WTC11 (cell line): ENCODE results near the gene AKAP14.

ENCODE experiments used
- ATF1 ChIP-seq: sonication (generic); formaldehyde crosslinking; IDR thresholded peaks from 2 replicates; pipeline ENCODE4 v1.8.1; 2023; ENCODE audit warnings: mild to moderate bottlenecking, moderate library complexity, missing genetic modification reagents
- CREM ChIP-seq: sonication (generic); formaldehyde crosslinking; IDR thresholded peaks from 2 replicates; pipeline ENCODE4 v1.8.1; 2022; ENCODE audit warnings: mild to moderate bottlenecking, missing genetic modification reagents, moderate library complexity
- ESRRA ChIP-seq: sonication (generic); formaldehyde crosslinking; IDR thresholded peaks from 2 replicates; pipeline ENCODE4 v1.8.1; 2022; ENCODE audit warnings: mild to moderate bottlenecking, missing genetic modification reagents, borderline replicate concordance
- KAT7 ChIP-seq: sonication (generic); formaldehyde crosslinking; IDR thresholded peaks from 2 replicates; pipeline ENCODE4 v1.8.1; 2023; ENCODE audit warnings: missing genetic modification reagents, mild to moderate bottlenecking, borderline replicate concordance
- MXD4 ChIP-seq: fragments of 250-450 bp; sonication (Bioruptor Pico); IDR thresholded peaks from 2 replicates; pipeline ENCODE4 v1.8.0; 2021; ENCODE audit warnings: mild to moderate bottlenecking, moderate library complexity, borderline replicate concordance
- SP1 ChIP-seq: sonication (generic); formaldehyde crosslinking; conservative IDR thresholded peaks from 2 replicates; pipeline ENCODE4 v1.8.1; 2022; ENCODE audit warnings: missing genetic modification reagents
- TCF7 ChIP-seq: sonication (generic); formaldehyde crosslinking; IDR thresholded peaks from 2 replicates; pipeline ENCODE4 v1.8.0; 2022; ENCODE audit warnings: mild to moderate bottlenecking, low read depth, missing genetic modification reagents, moderate library complexity
- TEAD4 ChIP-seq: sonication (generic); formaldehyde crosslinking; IDR thresholded peaks from 2 replicates; pipeline ENCODE4 v1.8.0; 2022; ENCODE audit warnings: mild to moderate bottlenecking, missing genetic modification reagents
- ZBTB21 ChIP-seq: sonication (generic); formaldehyde crosslinking; IDR thresholded peaks from 2 replicates; pipeline ENCODE4 v1.8.1; 2023; ENCODE audit warnings: mild to moderate bottlenecking, missing genetic modification reagents, borderline replicate concordance
- ZNF138 ChIP-seq: sonication (generic); formaldehyde crosslinking; conservative IDR thresholded peaks from 2 replicates; pipeline ENCODE4 v1.8.1; 2022; ENCODE audit warnings: mild to moderate bottlenecking, moderate library complexity, missing genetic modification reagents
- TF ChIP-seq, protein P1 (sequence below): fragments of 200-600 bp; IDR thresholded peaks from 2 replicates; pipeline ENCODE4 v1.8.0; 2022; ENCODE audit warnings: antibody characterized with exemption
- TF ChIP-seq, protein P2 (sequence below): sonication (generic); formaldehyde crosslinking; IDR thresholded peaks from 2 replicates; pipeline ENCODE4 v1.8.1; 2022; ENCODE audit warnings: missing genetic modification reagents, borderline replicate concordance
- TF ChIP-seq, protein P3 (sequence below): sonication (generic); formaldehyde crosslinking; IDR thresholded peaks from 2 replicates; pipeline ENCODE4 v1.8.1; 2023; ENCODE audit warnings: mild to moderate bottlenecking, missing genetic modification reagents, borderline replicate concordance
- TF ChIP-seq, protein P4 (sequence below): sonication (generic); formaldehyde crosslinking; IDR thresholded peaks from 2 replicates; pipeline ENCODE4 v1.8.0; 2022; ENCODE audit warnings: mild to moderate bottlenecking, missing genetic modification reagents

DNA sequence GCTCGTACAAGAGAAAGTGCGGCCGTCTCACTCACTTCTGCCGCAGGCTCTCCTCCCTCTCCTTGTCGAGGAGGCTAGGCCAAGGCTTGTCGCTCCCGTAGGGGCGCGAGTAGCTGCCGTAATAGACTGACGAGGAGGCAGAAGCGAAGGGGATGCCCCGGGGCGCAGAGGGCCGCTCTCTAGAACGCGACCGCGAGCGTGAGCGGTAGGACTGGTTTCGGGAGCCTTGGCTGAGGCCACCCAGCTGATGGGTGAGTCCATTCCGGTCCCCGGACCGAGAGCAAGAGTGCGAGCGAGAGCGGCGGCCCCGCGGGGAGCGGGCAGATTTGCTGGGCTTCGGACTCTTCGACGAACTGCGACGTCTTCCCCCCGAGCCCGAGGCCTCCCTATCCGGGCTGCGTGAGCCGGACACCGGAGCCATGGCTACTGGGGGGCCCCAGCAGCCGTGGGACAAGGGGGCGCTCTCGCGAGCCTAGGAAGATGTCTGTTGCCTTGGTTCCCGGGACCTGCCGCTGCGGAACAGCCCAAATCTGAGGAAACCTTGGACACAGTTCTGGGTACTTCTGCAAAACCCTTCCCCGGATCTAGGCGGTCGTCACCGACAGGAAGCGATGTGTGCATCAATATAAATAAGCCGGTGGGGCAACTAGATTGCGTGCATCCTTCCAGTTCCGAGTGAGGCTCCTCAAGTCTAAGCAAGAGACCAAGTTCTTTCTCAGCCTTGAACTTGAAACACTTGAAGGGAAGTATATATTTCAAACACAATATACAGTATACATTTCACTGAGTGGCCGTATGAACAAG lies 47.7 kb downstream of the AKAP14 start, which contains the start of gene NKAP:
- TF ChIP-seq ZBTB21 (CRISPR knock-in tag) (no peak), TEAD4 (no peak), TCF7 (no peak), MXD4 (CRISPR knock-in tag) (no peak), ATF1 (CRISPR knock-in tag) (no peak), CREM (CRISPR knock-in tag) (no peak), ESRRA (no peak), SP1 (CRISPR knock-in tag) (peak; percentile 45), ZNF138 (no peak), KAT7 (CRISPR knock-in tag) (no peak)
- TF ChIP-seq, protein P1, sequence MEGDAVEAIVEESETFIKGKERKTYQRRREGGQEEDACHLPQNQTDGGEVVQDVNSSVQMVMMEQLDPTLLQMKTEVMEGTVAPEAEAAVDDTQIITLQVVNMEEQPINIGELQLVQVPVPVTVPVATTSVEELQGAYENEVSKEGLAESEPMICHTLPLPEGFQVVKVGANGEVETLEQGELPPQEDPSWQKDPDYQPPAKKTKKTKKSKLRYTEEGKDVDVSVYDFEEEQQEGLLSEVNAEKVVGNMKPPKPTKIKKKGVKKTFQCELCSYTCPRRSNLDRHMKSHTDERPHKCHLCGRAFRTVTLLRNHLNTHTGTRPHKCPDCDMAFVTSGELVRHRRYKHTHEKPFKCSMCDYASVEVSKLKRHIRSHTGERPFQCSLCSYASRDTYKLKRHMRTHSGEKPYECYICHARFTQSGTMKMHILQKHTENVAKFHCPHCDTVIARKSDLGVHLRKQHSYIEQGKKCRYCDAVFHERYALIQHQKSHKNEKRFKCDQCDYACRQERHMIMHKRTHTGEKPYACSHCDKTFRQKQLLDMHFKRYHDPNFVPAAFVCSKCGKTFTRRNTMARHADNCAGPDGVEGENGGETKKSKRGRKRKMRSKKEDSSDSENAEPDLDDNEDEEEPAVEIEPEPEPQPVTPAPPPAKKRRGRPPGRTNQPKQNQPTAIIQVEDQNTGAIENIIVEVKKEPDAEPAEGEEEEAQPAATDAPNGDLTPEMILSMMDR, result no peak
- TF ChIP-seq, protein P2, sequence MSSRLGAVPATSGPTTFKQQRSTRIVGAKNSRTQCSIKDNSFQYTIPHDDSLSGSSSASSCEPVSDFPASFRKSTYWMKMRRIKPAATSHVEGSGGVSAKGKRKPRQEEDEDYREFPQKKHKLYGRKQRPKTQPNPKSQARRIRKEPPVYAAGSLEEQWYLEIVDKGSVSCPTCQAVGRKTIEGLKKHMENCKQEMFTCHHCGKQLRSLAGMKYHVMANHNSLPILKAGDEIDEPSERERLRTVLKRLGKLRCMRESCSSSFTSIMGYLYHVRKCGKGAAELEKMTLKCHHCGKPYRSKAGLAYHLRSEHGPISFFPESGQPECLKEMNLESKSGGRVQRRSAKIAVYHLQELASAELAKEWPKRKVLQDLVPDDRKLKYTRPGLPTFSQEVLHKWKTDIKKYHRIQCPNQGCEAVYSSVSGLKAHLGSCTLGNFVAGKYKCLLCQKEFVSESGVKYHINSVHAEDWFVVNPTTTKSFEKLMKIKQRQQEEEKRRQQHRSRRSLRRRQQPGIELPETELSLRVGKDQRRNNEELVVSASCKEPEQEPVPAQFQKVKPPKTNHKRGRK (CRISPR knock-in tag), result no peak
- TF ChIP-seq, protein P3, sequence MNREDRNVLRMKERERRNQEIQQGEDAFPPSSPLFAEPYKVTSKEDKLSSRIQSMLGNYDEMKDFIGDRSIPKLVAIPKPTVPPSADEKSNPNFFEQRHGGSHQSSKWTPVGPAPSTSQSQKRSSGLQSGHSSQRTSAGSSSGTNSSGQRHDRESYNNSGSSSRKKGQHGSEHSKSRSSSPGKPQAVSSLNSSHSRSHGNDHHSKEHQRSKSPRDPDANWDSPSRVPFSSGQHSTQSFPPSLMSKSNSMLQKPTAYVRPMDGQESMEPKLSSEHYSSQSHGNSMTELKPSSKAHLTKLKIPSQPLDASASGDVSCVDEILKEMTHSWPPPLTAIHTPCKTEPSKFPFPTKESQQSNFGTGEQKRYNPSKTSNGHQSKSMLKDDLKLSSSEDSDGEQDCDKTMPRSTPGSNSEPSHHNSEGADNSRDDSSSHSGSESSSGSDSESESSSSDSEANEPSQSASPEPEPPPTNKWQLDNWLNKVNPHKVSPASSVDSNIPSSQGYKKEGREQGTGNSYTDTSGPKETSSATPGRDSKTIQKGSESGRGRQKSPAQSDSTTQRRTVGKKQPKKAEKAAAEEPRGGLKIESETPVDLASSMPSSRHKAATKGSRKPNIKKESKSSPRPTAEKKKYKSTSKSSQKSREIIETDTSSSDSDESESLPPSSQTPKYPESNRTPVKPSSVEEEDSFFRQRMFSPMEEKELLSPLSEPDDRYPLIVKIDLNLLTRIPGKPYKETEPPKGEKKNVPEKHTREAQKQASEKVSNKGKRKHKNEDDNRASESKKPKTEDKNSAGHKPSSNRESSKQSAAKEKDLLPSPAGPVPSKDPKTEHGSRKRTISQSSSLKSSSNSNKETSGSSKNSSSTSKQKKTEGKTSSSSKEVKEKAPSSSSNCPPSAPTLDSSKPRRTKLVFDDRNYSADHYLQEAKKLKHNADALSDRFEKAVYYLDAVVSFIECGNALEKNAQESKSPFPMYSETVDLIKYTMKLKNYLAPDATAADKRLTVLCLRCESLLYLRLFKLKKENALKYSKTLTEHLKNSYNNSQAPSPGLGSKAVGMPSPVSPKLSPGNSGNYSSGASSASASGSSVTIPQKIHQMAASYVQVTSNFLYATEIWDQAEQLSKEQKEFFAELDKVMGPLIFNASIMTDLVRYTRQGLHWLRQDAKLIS, result no peak
- TF ChIP-seq, protein P4, sequence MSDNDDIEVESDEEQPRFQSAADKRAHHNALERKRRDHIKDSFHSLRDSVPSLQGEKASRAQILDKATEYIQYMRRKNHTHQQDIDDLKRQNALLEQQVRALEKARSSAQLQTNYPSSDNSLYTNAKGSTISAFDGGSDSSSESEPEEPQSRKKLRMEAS (CRISPR knock-in tag), result no peak; the same call in 1 of the 2 replicates
